Activated CD8-positive, alpha-beta T cell treated with anti-CD3 and anti-CD28 coated beads for 36 hours (primary cell): Measurements from ENCODE around the gene CCL17. TPM values are rescaled to one million over a fixed set of nuclear protein-coding genes. Genes with fewer than 3 reads are reported as not detected.

Source experiments
- ATAC-seq: fragments of 200-7000 bp; cut with Tn5 transposase; one replicate; pipeline ENCODE4 v1.10.0; 2021; ENCODE audit warnings: mild to moderate bottlenecking, moderate library complexity
- CTCF ChIA-PET: fragments of 350-600 bp; sonication (Branson Sonifier 250); formaldehyde crosslinking; loops from one replicate; lab custom pipeline; 2021; ENCODE audit warnings: antibody characterized with exemption; lab: Charles Lee
- POLR2A ChIA-PET: fragments of 350-600 bp; sonication (Branson Sonifier 250); formaldehyde crosslinking; loops from one replicate; lab custom pipeline; 2021; ENCODE audit warnings: antibody characterized with exemption; lab: Charles Lee
- DNase-seq: peaks from one replicate; pipeline ENCODE4 v3.0.0-alpha.2; 2020
- H3K27ac Mint-ChIP-seq: one replicate; pipeline ENCODE4 v1.8.0; 2021; ENCODE audit warnings: mild to moderate bottlenecking, mixed read lengths
- H3K27me3 Mint-ChIP-seq: one replicate; pipeline ENCODE4 v1.8.0; 2021; ENCODE audit warnings: mixed read lengths
- H3K36me3 Mint-ChIP-seq: one replicate; pipeline ENCODE4 v1.8.0; 2021; ENCODE audit warnings: low read depth, mixed read lengths
- H3K4me1 Mint-ChIP-seq: one replicate; pipeline ENCODE4 v1.8.0; 2021; ENCODE audit warnings: low read depth, mixed read lengths
- H3K4me3 Mint-ChIP-seq: one replicate; pipeline ENCODE4 v1.8.0; 2021; ENCODE audit warnings: mild to moderate bottlenecking, moderate library complexity, mixed read lengths
- H3K9me3 Mint-ChIP-seq: one replicate; pipeline ENCODE4 v1.8.0; 2021; ENCODE audit warnings: mixed read lengths
- CTCF ChIP-seq: fragments of 200-600 bp; IDR thresholded peaks from one replicate; pipeline ENCODE4 v1.8.0; 2022; ENCODE audit warnings: antibody characterized with exemption, mild to moderate bottlenecking
- intact Hi-C: fragments of 100-400 bp; cut with micrococcal nuclease; formaldehyde crosslinking; loops from one replicate; pipeline ENCODE4 v1.10.0; 2022
- total RNA-seq, 2 experiments: library from RNA; stranded (reverse); gene quantifications; one replicate each; pipeline ENCODE4 v1.2.3, GENCODE V29; 2021

CCL17 gene
- total RNA-seq, 2 experiments from 2014 or later, result 2.1 to 2.9 TPM

- Mint-ChIP-seq H3K4me3 (no peak overlapping the region), H3K27ac (peak overlapping the region; percentile 16), H3K9me3 (no peaks in the 10 kb centered on the region), H3K4me1 (peaks cover 16% of the 10 kb centered on the region), H3K36me3 (no peaks in the 10 kb centered on the region), H3K27me3 (no peaks in the 10 kb centered on the region)
- no peak for DNase-seq
- POLR2A ChIA-PET, result interaction anchor here (0.6 kb wide), 1 partner anchor 166 kb away, joined by 3 read pairs; no protein-coding TSS in a partner anchor
- CTCF ChIA-PET, result no interaction called here
- no peak for TF ChIP-seq CTCF
- ATAC-seq, result peak; percentile 9
- intact Hi-C loops, result no loop called here
Measured at GRCh38 chr16:57358086-57358420, 46.5 kb upstream of the CCL17 start.

DNA sequence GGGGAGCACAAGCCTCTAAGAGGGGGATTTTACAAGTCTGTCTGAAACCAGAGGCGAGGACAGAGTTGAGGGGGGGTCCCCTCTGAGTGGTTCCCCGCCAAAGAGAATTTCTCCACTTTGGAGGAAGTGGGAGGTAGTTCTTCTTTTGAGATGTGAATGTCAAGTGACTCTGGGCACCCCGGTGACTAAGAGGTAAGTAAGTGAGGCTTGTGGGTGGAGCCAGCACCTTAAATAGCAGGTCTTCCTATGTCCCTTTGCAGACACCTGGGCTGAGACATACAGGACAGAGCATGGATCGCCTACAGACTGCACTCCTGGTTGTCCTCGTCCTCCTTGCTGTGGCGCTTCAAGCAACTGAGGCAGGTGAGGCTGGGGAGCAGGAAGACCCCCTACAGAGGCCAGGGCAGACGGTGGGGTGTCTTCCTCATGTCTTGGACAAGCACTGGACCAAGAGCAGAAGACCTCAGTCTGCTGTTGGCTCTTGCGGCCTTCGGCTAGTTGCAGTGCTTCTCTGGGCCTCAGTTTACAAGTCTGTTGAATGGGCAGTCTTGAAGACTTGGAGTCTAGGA, 46.0 kb upstream of the CCL17 start, which contains the start of gene CCL22:
CCL22 (plus strand) TSS at position 257 of the 569 bp plus-strand sequence; CDS start at position 291, 34 bp downstream.
- ATAC-seq (peak; percentile 93), DNase-seq (peak; percentile 79)
- H3K36me3 Mint-ChIP-seq, result no peaks in the 10 kb centered on the region
- no peaks in the 10 kb centered on the region for H3K27me3 Mint-ChIP-seq
- CTCF ChIA-PET, result no interaction called here
- TF ChIP-seq CTCF, result no peak
- H3K9me3 Mint-ChIP-seq, result no peaks in the 10 kb centered on the region
- H3K4me3 Mint-ChIP-seq, result peak within 1 kb of the TSS; percentile 24
- POLR2A ChIA-PET, result no interaction called here
- H3K4me1 Mint-ChIP-seq, result peaks cover 16% of the 10 kb centered on the region
- intact Hi-C loops, result no loop called here
- H3K27ac Mint-ChIP-seq, result peak within 1 kb of the TSS; percentile 20

GRCh38 chr16:57360321-57360935, 44.1 kb upstream of the CCL17 start:
- ChIA-PET CTCF (interaction anchor here (1.4 kb wide), 1 partner anchor 57 kb away, joined by 5 read pairs; no protein-coding TSS in a partner anchor), POLR2A (no interaction called here)
- no peaks in the 10 kb centered on the region for H3K9me3 Mint-ChIP-seq
- intact Hi-C loops, result no loop called here
- H3K36me3 Mint-ChIP-seq, result no peaks in the 10 kb centered on the region
- H3K27me3 Mint-ChIP-seq, result peaks cover 2% of the 10 kb centered on the region
- H3K4me1 Mint-ChIP-seq, result peaks cover 16% of the 10 kb centered on the region
- no peak overlapping the region for H3K4me3 Mint-ChIP-seq
- H3K27ac Mint-ChIP-seq, result no peak overlapping the region
- ATAC-seq (no peak), DNase-seq (no peak)
- TF ChIP-seq CTCF, result no peak

DNA sequence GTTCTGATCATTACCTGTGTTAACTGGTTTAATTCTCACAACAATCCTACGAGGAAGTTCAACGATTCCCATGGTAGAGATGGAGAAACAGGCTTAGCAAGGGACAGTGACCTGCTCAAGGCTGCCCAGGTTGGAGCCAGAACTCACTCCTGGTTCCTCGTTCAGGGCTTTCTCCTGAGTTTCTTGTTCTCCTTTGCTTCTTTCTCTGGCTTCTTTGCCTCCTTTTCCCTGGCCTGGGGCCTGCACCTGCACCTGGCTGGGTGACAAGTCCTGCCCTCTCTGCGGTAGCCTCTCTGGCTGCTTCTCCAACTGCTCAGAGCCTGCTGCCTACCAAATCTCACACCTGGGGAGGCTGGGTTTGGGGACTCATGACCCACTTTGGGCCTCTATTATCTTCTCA, 43.2 kb upstream of the CCL17 start:
- CTCF ChIA-PET, result no interaction called here
- intact Hi-C loops, result no loop called here
- Mint-ChIP-seq H3K27me3 (peaks cover 2% of the 10 kb centered on the region), H3K4me3 (no peak overlapping the region), H3K27ac (no peak overlapping the region), H3K36me3 (no peaks in the 10 kb centered on the region), H3K4me1 (peaks cover 16% of the 10 kb centered on the region), H3K9me3 (no peaks in the 10 kb centered on the region)
- ATAC-seq (no peak), DNase-seq (no peak)
- POLR2A ChIA-PET, result no interaction called here
- no peak for TF ChIP-seq CTCF

DNA sequence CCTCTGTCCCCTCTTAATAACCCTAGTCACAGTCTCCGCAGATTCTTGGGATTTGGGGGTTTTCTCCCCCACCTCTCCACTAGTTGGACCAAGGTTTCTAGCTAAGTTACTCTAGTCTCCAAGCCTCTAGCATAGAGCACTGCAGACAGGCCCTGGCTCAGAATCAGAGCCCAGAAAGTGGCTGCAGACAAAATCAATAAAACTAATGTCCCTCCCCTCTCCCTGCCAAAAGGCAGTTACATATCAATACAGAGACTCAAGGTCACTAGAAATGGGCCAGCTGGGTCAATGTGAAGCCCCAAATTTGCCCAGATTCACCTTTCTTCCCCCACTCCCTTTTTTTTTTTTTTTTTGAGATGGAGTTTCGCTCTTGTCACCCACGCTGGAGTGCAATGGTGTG, 40.4 kb upstream of the CCL17 start:
- Mint-ChIP-seq H3K4me1 (no peaks in the 10 kb centered on the region), H3K4me3 (no peak overlapping the region), H3K27me3 (peaks cover 9% of the 10 kb centered on the region), H3K36me3 (no peaks in the 10 kb centered on the region), H3K27ac (no peak overlapping the region), H3K9me3 (no peaks in the 10 kb centered on the region)
- ChIA-PET CTCF (interaction anchor here (1.2 to 2.0 kb wide), 2 partner anchors 53 to 54 kb away, joined by 4 to 7 read pairs; no protein-coding TSS in a partner anchor), POLR2A (interaction anchor here (0.7 kb wide), 1 partner anchor 277 kb away, joined by 4 read pairs; no protein-coding TSS in a partner anchor)
- intact Hi-C loops, result no loop called here
- ATAC-seq (no peak), DNase-seq (no peak)
- no peak for TF ChIP-seq CTCF
